ENCODE measurements around the gene LUC7L2.

DNA sequence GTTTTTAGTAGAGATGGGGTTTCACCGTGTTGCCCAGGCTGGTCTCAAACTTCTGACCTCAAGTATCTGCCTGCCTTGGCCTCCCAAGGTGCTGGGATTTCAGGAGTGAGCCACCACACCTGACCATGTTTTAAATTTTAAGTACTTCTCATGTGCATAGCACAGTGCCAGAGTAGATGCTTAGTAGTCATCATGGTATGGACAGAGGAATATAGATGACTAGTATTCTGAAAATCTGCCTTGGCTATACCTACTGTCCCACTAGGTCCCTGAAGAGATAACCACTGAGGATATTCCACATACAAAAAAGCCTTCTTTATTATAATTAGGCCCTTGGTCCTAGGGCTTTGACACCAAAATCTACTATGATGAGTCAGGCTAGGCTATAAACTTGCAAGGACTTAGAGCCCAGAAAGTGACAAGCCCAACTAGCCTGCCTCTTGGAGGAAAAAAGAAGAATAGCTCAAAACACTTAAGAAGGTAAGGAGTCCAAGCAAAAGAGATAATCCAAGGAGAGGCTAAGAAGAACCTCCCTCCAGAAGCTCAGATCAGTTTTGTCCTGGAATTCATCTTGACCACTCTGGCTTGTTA is 34.0 kb downstream of the LUC7L2 start:
- TF ChIP-seq POLR2A (IDR thresholded peaks at IDR 0.05) (no peak), POLR2AphosphoS5 (IDR thresholded peaks at IDR 0.05) (no peak)
- TF ChIP-seq, protein P1, sequence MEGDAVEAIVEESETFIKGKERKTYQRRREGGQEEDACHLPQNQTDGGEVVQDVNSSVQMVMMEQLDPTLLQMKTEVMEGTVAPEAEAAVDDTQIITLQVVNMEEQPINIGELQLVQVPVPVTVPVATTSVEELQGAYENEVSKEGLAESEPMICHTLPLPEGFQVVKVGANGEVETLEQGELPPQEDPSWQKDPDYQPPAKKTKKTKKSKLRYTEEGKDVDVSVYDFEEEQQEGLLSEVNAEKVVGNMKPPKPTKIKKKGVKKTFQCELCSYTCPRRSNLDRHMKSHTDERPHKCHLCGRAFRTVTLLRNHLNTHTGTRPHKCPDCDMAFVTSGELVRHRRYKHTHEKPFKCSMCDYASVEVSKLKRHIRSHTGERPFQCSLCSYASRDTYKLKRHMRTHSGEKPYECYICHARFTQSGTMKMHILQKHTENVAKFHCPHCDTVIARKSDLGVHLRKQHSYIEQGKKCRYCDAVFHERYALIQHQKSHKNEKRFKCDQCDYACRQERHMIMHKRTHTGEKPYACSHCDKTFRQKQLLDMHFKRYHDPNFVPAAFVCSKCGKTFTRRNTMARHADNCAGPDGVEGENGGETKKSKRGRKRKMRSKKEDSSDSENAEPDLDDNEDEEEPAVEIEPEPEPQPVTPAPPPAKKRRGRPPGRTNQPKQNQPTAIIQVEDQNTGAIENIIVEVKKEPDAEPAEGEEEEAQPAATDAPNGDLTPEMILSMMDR (IDR thresholded peaks at IDR 0.05): no peak
